Measurements from ENCODE around the gene RBFOX1.

RBFOX1 gene

GRCh38 chr16:7366993-7367880, 34.6 kb downstream of the RBFOX1 start:
- DNase-seq (ENCODE audit: insufficient read length, low spot score) (no peak), FAIRE-seq (no peak)

- FAIRE-seq (no peak), DNase-seq (ENCODE audit: insufficient read length, low spot score) (no peak)
Observed at GRCh38 chr16:7369204-7369603, 36.6 kb downstream of the RBFOX1 start.

- FAIRE-seq = no peak
Observed at GRCh38 chr16:7372095-7372494, 39.5 kb downstream of the RBFOX1 start.

GRCh38 chr16:7373776-7374175, 41.1 kb downstream of the RBFOX1 start:
- DNase-seq (ENCODE audit: insufficient read length, low spot score) (no peak), FAIRE-seq (no peak)

More at GRCh38 chr16:7372095-7372494, 39.5 kb downstream of the RBFOX1 start:
- DNase-seq (ENCODE audit: insufficient read length, low spot score) = no peak

- DNase-seq (ENCODE audit: insufficient read length, low spot score) (no peak), FAIRE-seq (no peak)
Observed at GRCh38 chr16:7374614-7375174, 42.0 kb downstream of the RBFOX1 start.

GRCh38 chr16:7376227-7376626, 43.6 kb downstream of the RBFOX1 start:
- FAIRE-seq (no peak), DNase-seq (ENCODE audit: insufficient read length, low spot score) (no peak)

- FAIRE-seq (no peak), DNase-seq (ENCODE audit: insufficient read length, low spot score) (no peak)
Observed at GRCh38 chr16:7377231-7377630, 44.6 kb downstream of the RBFOX1 start.

GRCh38 chr16:7378024-7378695, 45.5 kb downstream of the RBFOX1 start:
- no peak for DNase-seq (ENCODE audit: insufficient read length, low spot score)
- no peak for FAIRE-seq

GRCh38 chr16:7380441-7380840, 47.8 kb downstream of the RBFOX1 start:
- no peak for DNase-seq (ENCODE audit: insufficient read length, low spot score)

GRCh38 chr16:7380911-7381310, 48.3 kb downstream of the RBFOX1 start:
- no peak for DNase-seq (ENCODE audit: insufficient read length, low spot score)
- FAIRE-seq = no peak

More at GRCh38 chr16:7380441-7380840, 47.8 kb downstream of the RBFOX1 start:
- FAIRE-seq = no peak

GRCh38 chr16:7381671-7382070, 49.0 kb downstream of the RBFOX1 start:
- FAIRE-seq (no peak), DNase-seq (ENCODE audit: insufficient read length, low spot score) (no peak)

GRCh38 chr16:7382521-7382920, 49.9 kb downstream of the RBFOX1 start:
- FAIRE-seq = no peak
- no peak for DNase-seq (ENCODE audit: insufficient read length, low spot score)

GRCh38 chr16:7390974-7391373, 58.3 kb downstream of the RBFOX1 start:
- DNase-seq (ENCODE audit: insufficient read length, low spot score) = no peak
- no peak for FAIRE-seq

- FAIRE-seq = no peak
- no peak for DNase-seq (ENCODE audit: insufficient read length, low spot score)
Observed at GRCh38 chr16:7391694-7392093, 59.0 kb downstream of the RBFOX1 start.

- FAIRE-seq = no peak
- DNase-seq (ENCODE audit: insufficient read length, low spot score) = no peak
Observed at GRCh38 chr16:7392206-7392605, 59.6 kb downstream of the RBFOX1 start.

- DNase-seq (ENCODE audit: insufficient read length, low spot score) = no peak
- no peak for FAIRE-seq
Observed at GRCh38 chr16:7393680-7394079, 61.0 kb downstream of the RBFOX1 start.

- FAIRE-seq = no peak
- no peak for DNase-seq (ENCODE audit: insufficient read length, low spot score)
Observed at GRCh38 chr16:7394720-7395336, 62.2 kb downstream of the RBFOX1 start.

- DNase-seq (ENCODE audit: insufficient read length, low spot score) = no peak
- no peak for FAIRE-seq
Observed at GRCh38 chr16:7397901-7398300, 65.3 kb downstream of the RBFOX1 start.

GRCh38 chr16:7398536-7398935, 65.9 kb downstream of the RBFOX1 start:
- no peak for FAIRE-seq
- DNase-seq (ENCODE audit: insufficient read length, low spot score) = no peak

- no peak for FAIRE-seq
- no peak for DNase-seq (ENCODE audit: insufficient read length, low spot score)
Observed at GRCh38 chr16:7399296-7399695, 66.7 kb downstream of the RBFOX1 start.

All from GM19239 (cell line).